ENCODE results near the gene EBF4.
"Not testable (repeated sequence)": the region's sequence is repeated elsewhere in the genome, so short reads cannot be mapped to it uniquely, and the experiment has no call there.

EBF4 gene

GRCh38 chr20:2672446-2672845 is 20.1 kb upstream of the EBF4 start:
- DNase-seq, result no peak

GRCh38 chr20:2673453-2673852 is 19.1 kb upstream of the EBF4 start:
- no peak for DNase-seq

DNA sequence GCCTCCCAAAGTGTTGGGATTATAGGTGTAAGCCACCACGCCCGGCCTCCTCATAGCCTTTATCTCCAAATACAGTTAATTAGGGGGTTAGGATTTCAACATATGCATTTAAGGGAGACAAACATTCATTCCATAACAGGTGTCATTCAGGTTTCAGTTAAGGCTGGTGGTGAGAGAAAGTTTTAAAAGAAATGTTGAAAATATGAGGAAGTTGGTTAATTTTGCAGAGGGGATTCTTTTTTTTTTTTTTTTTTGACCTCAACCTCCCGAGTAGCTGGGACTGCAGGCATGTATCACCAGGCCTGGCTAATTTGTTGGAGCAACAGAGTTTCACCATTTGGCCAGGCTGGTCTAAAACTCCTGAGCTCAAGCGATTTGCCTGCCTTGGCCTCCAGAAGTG is 12.5 kb upstream of the EBF4 start:
- no peak for DNase-seq

- DNase-seq, result not testable (repeated sequence)
These were observed 10.5 kb upstream of the EBF4 start for GRCh38 chr20:2682040-2682439.

GRCh38 chr20:2684817-2685216 is 7.8 kb upstream of the EBF4 start:
- not testable (repeated sequence) for DNase-seq

GRCh38 chr20:2687514-2687913 is 5.1 kb upstream of the EBF4 start:
- DNase-seq, result no peak

DNA sequence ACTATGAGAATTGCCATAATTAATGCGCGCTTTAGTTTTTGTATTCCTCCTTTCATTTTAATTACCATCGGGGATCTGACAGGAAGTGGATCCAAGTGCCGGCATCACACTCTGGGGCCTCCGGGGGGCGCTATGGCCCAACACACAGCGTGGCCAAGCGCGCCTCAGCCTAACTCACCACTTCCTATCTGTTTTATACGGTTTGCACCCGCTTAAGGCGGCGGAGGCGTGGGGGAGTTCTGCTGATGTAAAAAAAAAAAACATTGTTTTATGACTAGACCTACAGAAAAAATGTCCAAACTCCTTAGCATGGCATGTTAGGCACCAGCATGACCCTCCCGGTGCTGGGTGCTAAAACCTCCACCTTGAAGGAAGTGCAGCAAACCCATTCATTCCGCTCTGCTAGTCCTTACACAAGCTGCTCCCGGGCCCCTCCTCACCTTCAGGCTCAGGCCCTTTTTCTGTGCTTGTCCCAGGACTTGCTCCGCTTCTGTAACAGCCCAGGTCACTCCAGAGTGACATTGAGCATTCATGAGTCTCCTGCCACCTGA is 4.5 kb upstream of the EBF4 start:
- peak; percentile 23 for DNase-seq

- DNase-seq, result no peak
These were observed 2.4 kb upstream of the EBF4 start for GRCh38 chr20:2690213-2690612.

GRCh38 chr20:2690718-2691117 is 1.9 kb upstream of the EBF4 start:
- DNase-seq, result no peak

DNA sequence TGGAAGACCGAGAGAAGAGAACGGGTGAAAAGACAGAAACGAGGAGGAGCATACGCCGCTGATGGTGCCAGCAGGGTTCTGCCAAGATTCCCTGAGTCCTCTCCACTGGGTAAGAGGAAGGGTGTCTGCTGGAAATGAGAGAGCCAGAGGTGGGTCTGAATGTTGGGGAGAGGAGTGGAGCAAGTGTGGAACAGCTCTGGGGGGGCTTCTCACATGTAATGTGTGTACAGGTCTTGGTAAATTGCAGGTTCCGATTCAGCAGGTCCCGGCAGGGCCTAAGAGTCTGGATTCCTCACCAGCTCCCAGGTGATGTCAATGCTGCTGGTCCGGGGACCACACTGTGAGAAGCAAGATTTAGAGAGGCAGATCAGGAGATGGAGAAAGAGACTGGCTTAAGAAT is 1.5 kb upstream of the EBF4 start:
- no peak for DNase-seq

- no peak for DNase-seq
These were observed 931 bp upstream of the EBF4 start for GRCh38 chr20:2691663-2692035.

DNA sequence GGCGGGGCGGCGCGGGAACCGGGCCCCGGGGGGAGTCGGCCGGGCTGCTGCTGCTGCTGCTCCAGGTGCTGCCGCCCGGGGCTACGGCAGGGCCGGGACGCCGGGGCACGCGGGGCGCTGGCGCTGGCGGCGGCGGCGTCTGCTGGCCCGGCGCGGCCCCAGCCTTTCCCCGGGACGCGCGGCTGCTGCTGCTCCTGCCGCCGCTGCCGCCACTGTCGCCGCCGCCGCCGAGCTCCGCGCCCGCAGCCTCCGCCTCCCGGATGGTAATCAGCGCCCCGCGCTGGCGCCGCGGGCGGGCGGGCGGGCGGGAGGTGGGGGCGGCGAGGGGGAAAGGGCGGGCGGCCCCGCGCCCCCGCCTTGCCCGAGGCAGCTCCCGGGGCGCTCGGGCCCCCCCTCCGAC is 306 bp downstream of the EBF4 start:
- DNase-seq, result no peak

GRCh38 chr20:2693286-2694007 is 867 bp downstream of the EBF4 start:
- no peak for DNase-seq

- DNase-seq, result no peak
These were observed 1.5 kb downstream of the EBF4 start for GRCh38 chr20:2694008-2694471.

GRCh38 chr20:2694519-2694918 is 1.9 kb downstream of the EBF4 start:
- no peak for DNase-seq

- DNase-seq, result no peak
These were observed 2.8 kb downstream of the EBF4 start for GRCh38 chr20:2695206-2695983.

DNA sequence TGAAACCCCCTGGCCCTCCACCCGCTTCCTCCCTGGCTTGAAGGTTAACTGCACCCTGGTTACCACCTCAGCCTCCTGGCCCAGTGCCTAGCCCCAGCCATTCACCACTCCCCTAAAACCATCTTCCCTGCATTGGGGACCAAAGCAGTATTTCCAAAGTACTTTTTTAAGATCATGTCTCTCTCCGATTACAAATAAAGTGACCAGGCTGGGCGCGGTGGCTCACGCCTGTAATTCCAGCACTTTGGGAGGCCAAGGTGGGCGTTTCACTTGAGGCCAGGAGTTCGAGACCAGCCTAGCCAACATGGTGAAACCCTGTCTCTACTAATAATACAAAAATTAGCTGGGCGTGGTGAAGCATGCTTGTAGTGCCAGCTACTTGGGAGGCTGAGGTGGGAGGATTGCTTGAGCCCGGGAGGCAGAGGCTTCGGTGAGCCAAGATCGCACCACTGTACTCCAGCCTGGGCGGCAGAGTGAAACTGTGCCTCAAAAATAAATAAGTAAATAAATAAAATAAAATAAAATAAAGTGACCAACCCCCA is 3.5 kb downstream of the EBF4 start:
- DNase-seq, result not testable (repeated sequence)

DNA sequence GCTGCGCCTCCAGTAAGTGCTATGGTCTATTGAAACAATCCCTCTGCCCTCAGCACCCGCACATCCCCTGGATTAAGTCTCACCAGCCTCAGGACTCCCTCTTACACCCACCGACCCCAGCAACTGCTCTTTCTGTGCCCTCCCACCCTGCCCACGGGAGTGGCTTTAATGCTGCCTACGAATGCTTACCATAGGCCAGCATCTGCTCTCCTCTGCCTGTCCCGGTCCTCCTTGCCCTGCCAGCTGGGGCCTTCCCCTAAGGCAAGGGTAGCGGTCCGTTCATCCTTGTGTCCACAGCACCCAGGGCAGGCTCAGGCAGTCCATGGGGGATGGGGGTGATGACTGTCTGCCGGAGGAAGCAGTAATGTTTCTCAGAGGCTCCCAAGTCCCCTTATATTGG is 4.1 kb downstream of the EBF4 start:
- no peak for DNase-seq

DNA sequence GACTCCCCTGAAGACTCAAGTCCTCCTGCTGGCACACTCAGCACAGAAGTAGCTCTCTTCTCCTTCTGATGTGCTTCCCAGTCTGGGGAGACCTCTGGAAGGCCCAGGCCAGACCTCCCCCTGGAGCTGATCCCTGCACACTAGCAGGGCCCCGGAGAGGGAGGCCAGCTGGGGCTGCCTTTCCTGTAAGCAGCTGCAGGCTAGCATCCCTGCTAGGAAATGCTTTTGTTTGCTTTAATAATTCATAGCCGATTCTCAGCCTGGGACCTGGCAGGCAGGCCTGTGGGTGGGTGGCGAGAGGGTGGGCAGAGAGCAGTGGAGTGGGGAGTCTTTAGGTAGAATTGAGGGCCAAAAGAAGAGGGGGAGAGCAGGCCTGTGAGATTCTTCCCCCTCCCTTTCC is 5.2 kb downstream of the EBF4 start:
- DNase-seq, result no peak

DNA sequence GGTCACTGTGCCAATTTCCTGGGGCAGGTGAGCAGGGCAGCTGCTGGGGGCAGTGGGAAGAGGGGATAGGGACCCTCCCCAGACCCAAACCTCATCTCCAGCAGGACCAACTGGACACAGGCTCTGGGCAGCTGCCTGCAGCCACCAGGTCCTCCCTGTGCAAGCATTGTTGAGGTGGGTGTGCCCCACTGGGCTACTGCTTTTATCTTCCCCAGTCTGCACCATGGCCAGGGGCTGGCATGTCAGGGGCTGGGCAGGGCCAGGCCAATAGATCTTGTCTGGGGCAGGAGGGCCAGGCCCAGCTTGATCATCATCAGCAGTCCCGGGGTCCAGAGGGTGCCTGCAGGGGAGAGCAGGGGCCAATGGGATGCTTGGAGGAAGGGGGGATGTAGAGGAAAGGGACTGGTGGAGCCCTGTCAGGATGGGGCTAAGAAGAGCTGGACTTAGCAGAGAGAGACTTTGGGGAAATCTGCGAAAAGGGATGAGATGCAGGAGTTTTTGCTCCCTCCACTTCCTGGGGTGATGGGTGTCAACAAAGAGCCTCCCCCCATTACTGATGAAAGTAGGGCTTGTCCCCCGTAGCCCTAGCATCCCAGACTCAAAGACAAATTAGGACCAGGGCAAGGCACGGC is 5.7 kb downstream of the EBF4 start:
- DNase-seq, result no peak

DNA sequence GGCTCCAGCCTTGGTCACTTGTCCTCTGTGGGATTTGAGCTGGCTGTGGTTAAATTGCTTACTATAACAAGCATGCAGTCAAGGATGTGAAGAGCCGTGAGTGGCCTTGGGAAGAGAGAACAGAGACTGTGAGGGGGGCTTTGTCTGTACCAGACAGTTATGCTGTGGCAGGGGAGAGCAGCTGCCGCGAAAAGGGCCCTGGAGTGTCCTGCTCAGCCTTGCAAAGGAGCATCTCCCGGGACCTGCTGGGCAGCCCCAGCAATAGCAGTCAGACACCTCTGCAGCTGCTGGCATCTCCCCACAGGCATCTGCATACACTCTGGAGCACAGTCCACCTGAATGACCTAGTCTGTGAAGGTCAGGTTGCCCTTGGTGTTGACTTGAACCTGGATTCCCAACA is 6.3 kb downstream of the EBF4 start:
- no peak for DNase-seq

DNA sequence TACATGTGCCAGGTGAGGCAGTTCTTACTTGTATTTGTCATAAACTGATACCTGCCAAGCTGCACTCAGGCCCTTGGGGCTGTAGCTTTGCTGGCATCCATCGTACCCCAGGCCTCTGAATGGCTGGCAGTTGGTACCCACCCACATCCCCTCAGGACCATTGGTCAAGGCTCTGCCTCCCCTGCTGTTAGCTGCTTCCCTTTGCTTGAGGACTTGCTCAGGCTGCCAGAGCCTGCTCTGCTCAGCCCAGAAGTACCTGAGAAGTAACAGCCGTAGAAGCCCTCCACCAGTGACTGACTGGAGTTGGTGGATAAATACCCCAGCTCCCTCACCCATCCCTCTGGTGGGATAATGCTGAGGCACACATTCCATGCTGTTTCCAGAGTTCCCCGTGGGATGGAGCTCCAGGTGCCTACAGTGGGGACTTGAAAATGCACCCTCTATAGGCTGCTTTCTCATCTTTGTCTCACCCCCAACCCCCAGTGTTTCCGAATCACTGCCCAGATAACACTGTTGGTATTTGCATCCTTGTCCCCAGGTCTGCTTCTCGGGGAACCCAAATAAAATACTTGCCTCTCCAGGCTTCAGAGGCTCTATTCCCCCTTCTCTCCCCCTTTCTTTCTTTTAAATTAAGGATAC is 7.3 kb downstream of the EBF4 start:
- DNase-seq, result no peak

All from HCEC 1CT (cell line).